HCEC 1CT (cell line): ENCODE data around the gene LAMP5.
A peak's percentile ranks its signal among the peaks of the same experiment; 100 is the strongest.

Experiments
- DNase-seq: peaks from one replicate; pipeline ENCODE4 v3.0.0-alpha.2; 2017

LAMP5 gene

DNA sequence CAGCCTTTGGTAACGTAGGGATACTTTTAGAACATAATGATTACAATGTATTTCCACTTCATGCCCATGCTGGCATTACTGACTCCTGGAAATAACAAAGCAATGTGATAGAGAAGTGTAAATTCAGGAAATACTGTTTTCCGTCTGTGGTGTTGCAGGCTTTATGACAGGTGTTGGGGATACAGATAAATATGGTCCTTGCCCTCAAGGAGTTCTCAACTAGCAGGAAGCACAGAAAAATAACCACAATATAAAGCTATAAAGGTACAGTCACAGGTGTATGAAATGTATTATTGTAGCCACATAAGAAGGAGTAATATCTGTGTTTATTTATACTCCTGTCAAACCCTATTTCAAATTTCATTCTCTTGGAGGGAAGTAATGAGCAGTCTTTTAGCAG, 12.9 kb upstream of the LAMP5 start:
- no peak for DNase-seq

DNA sequence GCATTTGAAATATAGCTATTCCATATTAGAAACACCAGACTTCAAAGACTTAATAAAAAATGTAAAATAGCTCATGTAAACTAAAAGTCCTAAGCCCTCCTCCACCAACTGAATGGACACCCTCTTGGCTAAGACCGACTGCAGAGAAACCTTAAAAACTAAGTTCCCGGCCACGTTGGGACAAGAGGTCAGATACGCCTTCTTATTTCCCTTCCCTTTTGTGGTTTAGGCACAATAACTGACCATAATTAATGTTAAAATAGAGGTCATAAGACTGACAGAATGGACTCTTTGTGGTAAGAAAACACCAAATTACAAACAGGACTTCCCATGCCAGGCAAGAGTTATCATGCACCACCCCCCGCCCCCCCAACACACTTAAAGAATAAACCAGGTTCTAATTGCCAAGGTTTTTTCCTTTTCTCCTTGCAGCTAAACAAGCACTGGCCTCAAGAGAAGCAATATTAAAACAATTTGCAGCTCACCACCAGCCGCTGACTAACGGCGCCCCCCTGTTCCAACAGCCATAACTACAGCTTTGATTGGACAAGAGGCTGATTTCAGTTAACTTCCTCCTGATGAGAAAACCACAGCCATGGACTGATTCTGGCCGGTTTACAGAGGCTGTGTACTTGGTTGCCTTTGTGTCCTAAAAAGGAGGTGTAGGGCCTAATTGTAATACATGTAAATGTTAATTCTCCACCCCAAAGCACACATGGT, 10.7 kb upstream of the LAMP5 start:
- DNase-seq, result peak; percentile 63

DNA sequence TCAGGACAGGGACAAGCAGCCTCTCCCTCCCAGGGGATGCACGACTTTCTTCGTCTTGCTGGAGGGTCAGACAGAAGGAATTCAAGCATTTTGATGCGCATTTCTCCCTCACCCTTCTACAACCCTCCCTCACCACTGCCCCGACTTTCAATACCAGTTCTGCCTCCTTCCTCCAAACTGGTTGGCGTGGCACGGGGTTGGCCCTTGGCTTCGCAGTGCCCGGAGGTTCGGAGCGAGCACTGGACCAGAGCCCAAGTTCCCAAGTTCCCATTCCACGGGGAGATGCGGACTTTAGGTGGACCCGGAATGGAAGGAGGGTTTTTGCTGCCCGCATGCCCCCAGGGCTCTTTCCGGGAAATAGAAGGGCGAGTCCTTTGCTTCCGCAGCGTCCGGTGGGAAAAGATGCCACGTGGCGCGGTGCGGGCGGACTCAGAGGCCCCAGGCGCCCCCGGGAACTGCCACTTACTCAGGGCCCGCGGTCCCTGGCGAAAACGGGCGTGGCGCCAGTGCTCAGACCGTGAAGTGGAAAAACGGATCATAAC, 8.0 kb upstream of the LAMP5 start:
- DNase-seq, result no peak

DNA sequence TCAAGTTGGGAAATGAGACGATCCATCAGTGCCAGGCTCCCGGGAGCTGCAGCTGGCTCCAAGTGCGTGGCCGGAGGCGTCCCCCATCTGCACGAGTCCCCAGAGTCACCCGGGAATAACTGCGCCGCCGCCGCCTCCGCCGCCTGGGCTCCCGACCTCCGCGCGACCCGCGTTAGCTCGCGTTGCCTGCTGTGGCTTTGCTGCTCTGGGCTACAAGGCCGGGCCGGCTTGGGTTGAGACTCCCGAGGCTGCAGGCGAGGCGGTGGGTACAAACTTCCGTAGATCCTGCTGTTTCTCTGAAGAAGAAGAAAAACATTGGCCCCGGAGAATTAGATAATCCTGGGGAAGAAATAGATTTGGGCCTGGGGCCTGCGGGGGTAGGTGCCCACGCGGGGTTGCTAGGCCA, 7.4 kb upstream of the LAMP5 start:
- DNase-seq, result no peak

DNA sequence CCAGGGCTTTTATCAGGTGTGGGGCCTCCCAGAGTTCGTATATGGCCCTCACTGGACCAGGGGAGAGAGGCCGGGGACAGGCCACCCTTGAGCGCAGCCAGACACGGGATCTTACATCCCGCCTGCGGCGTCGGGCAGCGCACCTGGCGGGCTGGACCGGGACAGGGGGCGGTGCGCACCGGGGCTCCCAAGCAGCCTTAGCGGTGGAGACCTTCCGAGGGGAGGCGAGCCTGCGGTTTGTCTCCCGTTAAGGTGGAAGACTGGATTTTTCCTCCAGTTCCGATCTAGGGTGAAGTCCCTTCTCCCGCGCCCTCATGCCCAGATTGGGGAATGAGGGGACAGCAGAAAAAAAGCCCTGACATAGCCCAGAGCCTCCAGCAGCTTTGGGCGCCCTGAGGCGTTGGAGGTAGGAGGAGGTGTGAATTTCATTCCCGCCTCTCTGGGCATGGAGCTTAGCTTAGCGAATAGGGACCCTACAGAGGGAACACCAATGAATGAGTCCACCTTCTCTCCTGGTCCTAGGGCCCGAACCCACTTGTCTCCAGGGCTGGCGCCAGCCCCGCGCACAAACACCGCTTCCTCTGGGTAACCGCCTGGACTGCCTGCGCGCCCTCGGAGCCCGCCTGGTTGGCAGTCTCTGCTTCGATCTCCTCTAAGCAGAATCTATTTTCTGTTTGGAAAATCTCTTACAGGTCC, 6.7 kb upstream of the LAMP5 start:
- DNase-seq, result no peak

DNA sequence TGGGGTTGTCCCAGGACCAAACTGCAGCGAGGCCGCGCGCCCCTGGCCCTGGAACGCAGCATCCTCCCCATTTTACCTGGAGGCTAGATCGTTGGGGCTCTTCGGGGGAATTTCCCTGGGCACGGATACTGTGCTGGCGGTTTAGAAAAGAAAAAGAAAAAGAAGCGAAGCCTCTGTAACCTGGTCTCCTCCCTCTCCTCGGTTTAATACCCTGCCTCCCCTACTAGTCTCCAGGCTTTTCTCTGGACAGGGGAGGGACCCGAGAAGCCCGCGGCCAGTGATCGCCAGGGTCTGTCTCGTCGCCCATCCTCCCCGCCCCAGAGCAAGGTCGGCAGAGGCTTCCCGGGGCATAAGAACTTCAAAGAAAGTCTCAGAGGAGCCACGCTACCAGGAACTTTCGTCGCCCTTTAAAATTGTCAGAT, 6.1 kb upstream of the LAMP5 start:
- no peak for DNase-seq

DNA sequence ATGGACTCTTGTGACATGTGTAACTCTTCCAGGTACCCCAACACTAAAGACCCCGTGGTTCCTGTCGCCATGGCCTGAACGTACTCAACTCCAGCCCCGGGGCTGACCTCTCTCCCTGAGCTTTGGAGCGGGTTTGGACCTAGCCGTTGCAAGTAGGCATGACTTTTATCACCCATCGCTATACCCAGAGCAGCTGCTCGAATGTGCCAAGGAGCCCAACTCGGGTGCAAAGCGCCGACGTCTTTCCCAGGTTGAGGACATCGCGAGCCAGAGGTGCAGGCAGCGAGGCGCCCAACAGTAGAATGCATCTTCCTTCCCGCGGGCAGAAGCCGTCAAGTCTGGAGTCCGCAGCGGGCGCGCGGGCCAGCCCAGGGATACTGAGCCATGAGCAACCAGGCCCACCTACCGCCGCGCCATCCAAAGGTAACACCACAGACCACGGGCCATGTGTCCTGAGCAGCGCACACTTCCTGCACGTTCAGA, 5.7 kb upstream of the LAMP5 start:
- no peak for DNase-seq

DNA sequence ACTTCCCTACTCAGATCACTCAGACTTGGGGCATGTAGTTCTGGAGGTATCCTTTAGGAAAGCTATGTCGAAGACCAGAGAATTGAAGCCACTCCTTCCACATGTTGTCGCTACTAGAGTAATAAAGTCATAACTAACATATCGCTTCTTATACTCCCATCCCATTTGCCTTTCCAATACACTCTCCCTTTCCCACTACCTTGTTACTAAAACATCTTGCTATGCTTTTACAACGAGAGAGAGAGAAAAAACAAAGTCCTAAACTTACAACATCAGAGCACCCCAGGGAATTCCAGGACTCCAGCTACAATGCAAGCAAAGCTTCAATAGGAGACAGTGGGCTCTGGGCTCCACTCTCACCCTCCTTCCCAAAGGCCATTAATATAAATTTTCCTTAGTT, 5.1 kb upstream of the LAMP5 start:
- no peak for DNase-seq

DNA sequence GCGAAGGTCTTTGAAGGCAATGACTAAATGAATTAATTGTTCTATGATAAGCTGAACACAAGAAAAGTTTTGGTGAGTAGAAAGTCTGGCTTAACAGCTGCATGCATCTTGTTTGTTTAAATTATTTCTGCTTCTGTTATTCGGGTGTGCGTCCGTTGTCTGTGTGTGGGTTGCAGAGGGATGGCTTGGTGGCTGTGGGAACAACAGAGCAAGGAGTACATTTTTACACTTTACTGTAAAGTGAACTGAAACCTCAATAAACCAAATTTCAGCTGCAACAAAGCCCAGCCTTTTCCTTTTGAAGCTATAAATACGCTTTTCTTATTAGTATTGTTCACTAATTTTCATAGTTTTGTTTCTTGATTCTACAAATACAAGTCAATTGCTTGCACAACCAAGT, 3.5 kb upstream of the LAMP5 start:
- no peak for DNase-seq

DNA sequence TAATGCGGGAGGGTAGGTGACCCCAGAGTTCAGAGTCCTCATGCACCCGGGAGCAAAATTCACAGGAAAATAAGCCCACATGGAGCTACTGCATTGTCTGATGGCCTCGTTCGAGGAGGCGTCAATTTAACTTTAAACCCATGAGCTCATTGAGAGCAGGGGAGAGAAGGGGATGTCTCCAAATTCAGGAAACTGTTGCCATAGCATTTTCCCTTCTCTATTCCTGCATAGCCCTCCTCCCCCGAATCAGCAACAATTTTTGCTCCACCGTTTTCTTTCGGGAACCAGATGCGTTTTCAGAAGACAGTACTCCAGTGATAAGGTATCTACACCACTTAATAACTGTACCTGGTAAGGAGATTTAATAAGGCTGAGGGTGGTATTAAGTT, 324 bp upstream of the LAMP5 start:
- DNase-seq, result no peak

DNA sequence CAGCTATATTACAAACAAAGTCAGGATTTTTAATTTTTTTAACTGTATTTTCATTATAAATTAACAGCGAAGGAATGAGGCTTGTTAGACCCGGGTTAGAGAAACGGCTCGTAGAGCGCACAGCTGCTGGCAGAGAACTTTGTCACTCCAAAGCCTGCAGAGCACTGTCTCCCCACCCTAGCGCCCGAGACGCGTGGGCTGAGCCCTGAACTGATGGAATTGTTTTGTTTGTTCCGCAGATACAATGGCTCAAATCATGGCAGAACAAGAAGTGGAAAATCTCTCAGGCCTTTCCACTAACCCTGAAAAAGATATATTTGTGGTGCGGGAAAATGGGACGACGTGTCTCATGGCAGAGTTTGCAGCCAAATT, 810 bp downstream of the LAMP5 start:
- no peak for DNase-seq

DNA sequence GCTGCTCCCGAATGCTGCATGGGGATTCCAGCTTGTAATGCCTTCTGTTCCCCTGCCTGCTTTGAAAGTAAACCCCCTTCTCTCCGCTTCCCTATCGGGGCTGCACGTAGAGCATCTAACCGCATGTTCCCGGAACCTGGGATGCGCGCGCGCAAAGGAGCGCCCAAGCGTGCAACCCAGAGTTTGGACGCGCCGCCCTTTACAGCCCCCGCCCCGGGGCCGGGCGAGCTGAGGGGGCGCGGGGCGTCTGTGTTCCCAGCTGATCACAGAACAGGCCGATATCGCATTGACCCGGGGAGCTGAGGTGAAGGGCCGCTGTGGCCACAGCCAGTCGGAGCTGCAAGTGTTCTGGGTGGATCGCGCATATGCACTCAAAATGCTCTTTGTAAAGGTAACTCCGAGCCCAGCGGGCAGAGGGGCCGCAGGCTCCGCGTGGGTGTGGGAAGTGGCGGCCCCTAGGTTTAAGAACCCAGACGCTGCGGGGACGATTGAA, 1.4 kb downstream of the LAMP5 start:
- no peak for DNase-seq

DNA sequence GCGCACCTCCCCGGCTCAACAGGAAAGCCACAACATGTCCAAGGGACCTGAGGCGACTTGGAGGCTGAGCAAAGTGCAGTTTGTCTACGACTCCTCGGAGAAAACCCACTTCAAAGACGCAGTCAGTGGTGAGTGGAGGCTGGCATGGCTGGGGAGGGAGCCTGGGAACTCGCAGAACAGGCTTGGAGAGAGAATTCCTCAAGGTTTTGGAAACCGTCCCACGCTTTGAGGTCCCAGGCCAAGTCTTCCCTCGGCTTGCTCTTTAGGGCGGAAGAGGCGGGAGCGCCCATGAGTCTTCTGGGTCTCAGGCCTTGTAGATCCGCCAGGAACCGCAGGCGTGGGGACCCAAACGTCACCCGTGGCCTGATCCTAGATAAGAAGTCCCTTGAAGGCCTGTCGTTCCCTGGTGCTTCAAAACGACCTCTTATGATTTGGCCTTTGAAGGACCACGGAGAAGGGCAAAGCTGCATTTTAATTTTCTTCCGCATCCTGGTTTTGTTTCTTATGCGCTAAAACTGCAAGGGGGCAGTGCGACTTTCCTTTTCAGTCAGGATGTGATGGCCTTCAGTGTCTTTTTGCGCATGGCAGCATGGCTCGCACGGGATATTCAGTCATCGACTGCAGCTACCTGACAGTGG, 2.0 kb downstream of the LAMP5 start:
- no peak for DNase-seq

DNA sequence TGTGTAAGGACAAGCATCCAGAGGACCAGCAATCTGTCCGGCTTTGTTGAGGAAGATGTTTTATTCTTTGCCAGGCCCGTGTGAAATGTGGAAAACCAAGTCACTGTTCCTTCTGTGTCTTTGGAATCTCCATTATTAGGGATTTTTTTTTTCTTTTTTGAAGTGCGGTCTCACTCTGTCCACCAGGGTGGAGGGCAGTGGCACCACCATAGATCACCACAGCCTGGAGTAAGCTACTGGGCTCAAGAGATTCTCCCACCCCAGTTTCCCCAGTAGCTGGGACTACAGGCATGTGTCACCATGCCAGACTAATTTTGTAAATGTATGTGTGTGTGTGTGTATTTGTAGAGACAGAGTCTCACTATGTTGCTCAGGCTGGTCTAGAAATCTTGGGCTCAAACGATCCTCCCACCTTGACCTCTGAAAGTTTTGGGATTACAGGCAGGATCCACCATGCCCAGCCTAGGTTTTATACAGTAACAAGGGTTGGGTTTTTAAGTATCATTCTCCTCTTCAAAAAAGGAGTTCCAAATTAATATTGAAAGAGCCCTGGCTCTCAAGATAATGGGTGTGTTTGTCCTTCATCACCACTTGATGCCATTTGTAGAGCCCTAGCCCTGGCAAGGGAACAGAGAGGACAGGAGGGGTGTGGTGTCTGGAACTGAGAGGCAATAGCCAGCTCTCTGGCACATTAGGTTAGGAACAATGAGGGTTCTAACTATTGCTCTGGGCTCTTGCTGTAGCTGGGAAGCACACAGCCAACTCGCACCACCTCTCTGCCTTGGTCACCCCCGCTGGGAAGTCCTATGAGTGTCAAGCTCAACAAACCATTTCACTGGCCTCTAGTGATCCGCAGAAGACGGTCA, 3.1 kb downstream of the LAMP5 start:
- DNase-seq, result no peak

DNA sequence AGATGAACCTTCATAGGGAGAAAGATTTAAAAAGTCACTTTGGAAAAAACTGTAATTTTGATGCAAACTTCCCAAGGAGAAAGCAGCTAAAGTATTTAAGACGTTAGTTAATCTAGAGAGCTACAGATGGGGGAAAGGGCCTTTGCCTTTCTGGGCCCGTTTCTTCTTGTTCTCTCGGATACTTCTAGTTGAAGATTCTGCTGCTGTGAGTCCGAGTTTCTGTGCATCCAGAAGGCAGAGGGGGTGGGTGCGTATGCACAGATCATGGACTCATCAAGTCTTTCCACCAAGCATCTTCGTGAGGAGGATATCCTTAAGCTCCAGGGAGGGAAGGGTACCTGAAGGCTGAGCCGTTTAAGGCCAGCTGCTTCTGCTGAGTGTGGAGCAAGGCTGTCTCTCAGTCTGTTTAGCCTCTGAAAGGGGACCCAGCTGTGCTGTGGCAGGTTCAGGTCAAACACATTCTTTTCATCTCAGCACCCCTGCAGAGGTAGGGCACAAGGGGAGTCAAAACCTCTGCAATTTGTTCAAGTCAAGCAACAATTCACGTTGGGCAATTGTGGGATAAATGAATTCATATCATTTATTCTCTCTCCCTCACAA, 4.3 kb downstream of the LAMP5 start:
- no peak for DNase-seq

DNA sequence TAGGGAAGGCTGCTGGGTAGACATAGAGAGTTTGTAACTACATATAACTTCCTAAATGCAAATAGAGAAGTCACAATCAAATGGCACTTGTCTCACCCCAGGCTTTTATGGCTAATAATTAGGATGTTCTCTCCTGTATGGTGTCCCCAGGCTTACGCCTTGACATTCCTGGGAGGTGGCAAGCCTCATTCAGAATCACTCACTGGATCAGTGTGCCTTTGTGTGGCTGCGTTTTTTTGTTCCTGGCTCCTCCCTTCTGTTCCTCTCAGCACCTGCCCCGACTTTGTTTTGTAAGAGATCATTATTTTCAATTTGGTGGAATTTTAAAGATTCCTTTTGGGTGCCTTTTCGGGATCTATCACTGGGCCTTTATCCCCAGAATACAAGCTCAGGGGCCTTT, 5.7 kb downstream of the LAMP5 start:
- no peak for DNase-seq

DNA sequence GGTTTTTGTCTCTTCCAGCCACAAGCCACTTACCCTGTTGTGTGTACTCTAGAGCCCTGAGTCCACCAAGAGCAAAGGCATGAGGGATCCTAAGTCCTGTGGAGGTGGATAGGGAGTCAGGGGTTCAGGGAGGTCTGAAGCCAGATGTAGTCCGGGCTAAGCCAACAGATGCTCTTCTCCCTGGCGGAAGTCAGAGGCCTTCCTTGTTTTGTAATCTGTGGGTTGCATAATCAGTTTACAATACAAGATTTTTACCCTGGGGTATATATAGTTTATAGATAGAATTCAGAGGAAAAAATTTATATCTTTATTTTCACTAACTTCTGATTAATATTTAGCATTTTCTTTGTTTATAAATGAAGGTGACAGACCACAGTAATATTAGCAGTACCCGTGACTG, 9.2 kb downstream of the LAMP5 start:
- DNase-seq, result no peak

DNA sequence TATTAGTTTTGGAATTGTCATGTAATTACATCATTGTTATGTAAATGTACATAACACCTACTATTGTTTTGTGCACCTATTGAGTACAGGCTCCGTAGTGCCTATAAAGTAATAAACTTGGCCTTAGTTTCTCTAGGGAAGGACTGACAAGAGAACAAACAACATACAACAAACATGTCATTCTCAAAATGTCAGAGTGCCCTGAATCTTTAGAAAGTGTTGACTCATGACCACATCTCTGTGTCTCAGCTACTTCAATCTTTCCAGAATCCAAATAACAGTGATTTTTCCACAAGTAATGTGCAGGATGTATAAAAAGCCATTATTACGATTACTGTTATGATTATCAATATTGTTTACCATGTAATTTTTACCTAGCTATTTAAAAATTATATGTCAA, 17.2 kb downstream of the LAMP5 start:
- DNase-seq, result no peak

DNA sequence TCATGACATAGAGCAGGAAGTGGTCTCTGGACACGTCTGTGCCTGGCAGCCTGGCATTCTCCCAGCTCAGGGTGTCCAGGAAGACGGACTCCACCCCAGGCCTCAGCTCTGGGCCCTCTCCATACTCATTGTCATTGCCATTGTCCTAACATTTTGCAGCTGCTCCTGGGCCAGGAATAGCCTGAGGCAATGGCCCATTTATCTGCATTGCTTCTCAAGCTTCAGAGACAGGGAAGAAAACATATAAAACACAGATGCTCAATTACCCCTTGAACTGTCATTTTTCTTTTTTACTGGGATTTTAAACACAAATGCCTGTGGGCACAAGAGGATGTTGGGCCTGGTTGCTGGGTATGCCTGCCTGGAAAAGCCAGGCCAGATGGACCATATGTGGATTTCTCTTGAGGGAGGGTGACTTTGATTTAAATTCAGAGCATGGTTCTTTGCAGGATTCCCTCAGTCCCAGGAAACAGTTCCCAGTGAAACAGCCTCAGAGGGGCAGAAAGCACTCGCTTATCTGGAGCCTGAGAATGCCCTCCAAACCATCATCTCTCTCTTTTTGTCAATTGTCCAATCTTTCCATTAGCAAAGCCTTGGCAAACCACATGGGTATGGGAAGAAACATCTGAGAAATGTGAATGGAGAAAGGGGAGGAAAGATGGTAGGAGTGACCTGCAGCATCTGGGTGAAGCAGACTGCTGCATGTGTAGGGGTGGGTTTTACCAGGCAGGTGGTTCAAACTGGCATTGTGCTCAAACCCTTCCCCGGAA, 17.9 kb downstream of the LAMP5 start:
- DNase-seq, result no peak

DNA sequence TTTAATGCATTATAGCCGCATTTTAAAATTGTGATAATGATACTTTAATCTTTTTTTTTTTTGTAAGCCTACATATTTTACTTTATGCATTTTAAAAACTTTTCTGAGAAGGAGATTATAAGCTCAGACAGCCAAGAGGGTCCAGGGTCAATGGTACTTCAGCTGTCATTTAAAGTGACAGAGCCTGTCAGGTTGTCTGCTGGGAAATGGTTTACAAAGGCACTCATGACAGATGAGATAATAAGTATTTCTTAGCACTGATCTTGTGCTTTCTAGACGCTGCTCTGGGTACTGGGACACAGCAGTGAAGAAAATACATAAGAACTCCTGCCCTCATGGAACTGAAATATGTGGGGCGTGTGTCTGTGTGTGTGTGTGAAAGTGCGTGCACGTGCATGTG, 19.6 kb downstream of the LAMP5 start:
- DNase-seq, result no peak

DNA sequence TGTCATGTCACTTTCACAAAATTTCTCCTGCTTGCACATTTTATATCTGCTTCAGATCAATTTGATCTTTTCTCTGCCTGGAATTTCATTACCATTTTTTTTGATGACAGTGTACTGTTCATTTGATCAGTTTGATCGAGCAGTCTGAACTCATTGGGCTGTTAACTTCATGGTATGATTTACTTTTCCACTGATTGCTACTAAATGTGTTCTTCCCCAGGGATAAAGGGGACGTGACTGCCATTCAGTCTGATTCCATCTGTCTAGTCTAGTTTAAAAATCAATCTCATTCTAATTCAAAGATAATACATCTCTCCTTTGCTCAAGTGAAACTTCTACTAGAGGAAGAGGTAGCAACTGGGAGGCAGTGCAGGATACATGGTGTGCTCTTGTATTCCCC, 21.1 kb downstream of the LAMP5 start:
- DNase-seq, result no peak

DNA sequence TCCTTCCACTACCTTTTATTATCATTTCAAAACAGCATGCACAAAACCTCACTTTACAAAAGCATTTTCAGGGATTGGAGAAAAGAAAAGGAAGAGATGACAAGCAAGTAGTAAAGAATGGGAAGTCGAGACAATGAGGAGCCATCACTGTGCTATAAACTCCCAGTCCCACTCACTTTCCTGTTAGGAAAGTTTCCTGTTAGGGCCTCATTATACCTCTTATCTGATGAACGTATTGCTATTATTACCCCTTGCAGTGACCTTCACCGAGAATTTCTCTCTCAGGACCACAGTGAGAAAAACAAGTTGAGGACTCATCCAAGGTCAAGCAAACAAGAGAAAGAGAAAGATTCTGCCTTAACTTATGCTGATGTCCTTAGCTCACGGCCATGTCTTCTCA, 28.8 kb downstream of the LAMP5 start:
- DNase-seq, result no peak
